GM12801 (cell line): ENCODE data around the gene ACOX2.

Experiments used
- TF ChIP-seq, protein P1 (sequence below): IDR thresholded peaks from one replicate; pipeline ENCODE4 v1.5.1; 2011; ENCODE audit warnings: control low read depth; ENCODE audit not compliant: insufficient read length; ENCODE audit errors: extremely low read depth

Gene ACOX2

DNA sequence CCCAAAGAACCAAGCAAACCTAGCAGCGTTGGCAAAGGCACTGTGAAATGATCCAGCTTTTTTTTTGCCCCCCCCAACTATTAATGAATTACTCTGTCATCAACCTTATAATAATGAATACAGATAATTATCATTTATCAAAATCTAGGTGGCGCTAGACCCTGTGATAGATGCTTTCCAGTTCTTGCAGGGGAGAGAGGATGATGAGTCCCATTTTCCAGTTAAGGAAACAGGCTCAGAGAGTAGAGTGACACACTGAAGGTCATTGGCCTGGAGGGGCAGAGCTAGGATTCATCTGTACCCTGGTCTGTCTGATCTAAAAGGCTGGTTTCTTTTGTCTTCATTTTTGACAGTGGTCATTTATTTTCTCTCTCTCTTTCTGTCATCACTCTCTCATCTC, 5.0 kb downstream of the ACOX2 start:
- TF ChIP-seq, protein P1, sequence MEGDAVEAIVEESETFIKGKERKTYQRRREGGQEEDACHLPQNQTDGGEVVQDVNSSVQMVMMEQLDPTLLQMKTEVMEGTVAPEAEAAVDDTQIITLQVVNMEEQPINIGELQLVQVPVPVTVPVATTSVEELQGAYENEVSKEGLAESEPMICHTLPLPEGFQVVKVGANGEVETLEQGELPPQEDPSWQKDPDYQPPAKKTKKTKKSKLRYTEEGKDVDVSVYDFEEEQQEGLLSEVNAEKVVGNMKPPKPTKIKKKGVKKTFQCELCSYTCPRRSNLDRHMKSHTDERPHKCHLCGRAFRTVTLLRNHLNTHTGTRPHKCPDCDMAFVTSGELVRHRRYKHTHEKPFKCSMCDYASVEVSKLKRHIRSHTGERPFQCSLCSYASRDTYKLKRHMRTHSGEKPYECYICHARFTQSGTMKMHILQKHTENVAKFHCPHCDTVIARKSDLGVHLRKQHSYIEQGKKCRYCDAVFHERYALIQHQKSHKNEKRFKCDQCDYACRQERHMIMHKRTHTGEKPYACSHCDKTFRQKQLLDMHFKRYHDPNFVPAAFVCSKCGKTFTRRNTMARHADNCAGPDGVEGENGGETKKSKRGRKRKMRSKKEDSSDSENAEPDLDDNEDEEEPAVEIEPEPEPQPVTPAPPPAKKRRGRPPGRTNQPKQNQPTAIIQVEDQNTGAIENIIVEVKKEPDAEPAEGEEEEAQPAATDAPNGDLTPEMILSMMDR = no peak

DNA sequence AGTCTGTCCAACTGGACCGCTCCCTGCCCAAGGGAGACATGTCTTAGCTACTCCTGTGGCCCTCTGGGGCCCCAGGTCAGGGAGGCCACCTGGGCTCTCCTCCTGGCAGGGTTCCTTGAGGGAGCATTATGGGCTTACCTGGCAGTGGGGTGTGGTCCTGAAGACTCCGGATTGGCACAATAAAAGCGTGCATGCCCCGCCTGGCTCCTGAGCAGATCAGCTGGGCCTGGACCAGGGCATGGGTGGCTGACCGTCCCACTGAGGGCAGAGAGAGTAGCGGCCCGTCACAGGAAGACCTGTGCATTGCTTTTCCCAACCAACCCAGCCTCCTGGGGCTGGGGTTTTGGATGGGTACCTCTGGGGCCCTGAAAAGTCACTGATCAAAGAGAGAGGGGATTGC, 5.4 kb downstream of the ACOX2 start:
- TF ChIP-seq, protein P1 = no peak

DNA sequence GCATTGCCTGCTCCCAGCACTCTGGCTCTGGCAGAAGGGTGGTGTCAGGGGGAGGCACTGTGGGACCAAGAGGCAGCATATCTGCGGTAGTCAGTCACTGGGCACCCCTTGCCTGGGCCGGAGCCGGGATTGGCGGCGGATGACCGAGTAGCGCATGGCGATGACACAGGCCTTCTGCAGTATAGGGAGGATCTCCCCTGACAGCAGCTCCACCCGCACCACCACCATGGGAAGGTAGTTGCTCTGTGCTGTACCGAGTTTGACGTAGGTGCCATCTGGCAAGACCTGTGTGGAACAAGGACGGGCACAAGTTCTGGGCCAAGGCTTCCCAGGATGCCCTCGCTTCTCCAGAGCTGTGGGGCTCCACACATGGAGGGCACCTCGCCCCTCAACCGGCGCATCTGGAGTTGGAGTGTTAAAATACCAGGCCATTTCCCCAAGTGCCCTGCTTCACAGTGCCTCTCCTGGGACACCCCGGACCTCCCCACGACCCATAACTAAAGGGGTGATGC, 6.6 kb downstream of the ACOX2 start:
- TF ChIP-seq, protein P1 = no peak

DNA sequence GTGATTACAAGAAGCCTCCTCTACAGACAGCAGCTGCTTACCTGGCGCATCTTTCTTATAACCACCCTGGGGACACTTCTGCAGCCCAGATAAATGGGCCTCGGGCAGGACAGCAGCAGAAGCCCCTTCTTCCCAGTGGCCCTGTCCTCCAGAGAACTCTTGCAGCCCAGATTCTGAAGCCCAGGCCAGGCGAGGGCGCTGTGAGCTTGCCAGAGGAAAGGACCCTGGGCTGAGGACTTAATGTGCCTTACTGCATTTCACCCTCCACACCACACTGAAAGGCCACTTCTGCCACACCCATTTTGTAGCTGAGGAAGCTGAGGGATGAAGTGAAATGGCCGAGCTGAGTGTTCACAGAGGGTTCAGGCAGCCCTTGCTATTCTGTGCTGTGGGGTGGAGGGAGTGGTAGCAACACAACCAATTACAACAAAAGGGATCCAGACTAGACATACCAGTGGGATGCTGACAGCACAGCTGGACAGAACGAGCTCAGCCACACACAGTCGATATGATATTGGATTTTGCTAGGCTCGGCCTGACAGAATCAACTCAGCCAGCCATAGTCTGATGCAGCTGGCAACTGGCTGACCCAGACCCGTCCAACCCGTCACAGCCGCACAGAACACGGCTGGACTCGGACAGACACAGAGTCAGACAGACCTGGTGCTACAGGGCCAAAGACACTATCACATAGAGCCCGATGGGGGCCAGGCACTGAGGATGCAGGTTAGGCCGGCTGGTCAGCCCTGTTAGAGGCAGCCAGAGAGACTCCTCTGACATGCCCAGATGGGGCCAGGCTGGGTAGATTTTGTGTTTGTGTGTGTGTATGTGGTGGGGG, 7.3 kb downstream of the ACOX2 start:
- TF ChIP-seq, protein P1 = no peak

DNA sequence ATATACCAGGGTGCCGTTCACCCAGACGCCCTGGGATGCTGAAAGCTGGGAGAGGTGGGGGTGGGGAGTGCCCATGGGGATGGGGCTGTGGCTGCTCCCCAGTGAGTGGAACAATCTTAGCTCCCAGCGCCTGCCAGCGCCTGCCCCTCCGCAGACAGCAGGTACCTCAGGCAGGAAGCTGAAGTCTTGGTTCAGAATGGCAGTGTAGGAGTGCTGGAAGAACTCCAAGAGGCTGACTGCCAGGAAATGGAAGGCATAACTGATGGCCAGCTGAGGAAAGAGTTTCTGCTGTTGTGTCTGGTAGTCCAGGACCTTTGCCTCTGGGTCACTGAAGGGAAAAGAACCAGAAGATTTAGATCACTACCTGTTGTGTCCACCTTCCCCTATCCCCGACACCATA, 8.4 kb downstream of the ACOX2 start:
- TF ChIP-seq, protein P1 = no peak

DNA sequence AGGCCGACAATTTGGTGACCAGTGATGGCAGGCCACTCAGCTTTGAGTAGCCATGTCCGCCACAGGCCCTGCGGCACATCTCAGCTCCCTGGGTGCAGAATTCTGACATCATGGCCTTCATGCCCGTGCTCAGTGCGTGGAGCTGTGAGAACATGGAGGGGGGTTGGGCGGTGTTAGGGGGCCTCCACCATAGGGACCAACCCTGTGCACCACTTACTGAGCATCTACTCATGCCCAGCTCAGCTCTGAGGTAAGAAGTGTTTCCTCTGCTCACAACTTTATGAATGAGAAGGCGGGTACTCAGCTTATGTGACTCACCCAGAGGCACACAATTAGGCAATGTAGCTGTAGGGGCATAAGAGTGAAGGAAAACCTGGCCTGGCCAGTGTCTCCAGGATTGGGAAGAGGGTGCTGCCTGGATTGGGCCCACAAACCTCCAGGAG, 10.5 kb downstream of the ACOX2 start:
- TF ChIP-seq, protein P1 = no peak

DNA sequence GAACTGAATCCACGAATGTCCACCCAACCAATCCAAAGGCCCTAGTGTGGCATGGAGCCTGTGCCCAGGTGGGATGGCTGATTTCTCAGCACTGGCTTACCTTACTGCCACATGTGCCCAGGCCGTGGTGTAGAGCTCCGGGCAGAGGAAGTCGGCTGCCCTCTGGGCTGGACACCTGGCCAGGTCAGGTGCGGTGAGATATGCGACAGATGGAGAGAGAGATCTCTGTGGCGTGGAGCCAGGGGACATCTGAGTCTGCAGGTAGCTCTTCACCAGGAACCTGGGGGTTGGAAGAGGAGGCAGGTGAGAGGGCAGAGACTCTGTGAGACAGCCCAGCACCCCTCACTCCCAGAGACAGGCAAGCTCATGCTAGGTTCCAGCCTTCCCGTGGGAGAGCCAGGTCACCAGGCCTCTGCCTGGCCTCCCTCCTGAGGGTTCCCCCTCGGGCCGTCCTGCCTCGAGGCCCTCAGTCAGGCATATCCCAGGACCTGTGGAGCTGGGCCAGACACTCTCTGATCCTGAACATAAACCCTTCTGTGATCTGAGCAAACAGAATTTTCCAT, 12.6 kb downstream of the ACOX2 start:
- TF ChIP-seq, protein P1 = no peak
